Measurements from ENCODE around the gene HS3ST2.

DNA sequence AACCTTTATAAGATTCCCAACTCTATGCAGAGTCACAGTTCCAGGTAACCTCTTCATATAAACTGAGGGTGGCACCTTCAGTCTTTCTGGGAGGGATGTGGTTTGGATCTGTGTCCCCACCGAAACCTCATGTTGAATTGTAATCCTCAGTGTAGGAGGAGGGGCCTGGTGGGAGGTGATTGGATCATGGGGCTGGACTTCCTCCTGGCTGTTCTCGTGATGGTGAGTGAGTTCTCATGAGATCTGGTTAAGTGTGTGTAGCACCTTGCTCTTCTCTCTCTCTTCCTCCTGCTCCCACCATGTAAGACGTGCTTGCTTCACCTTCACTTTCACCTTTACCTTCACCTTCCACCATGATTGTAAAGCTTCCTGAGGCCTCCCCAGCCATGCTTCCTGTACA, 30.5 kb downstream of the HS3ST2 start:
- TF ChIP-seq CTCF (IDR thresholded peaks at IDR 0.05 in 8 of 11, conservative IDR thresholded peaks at IDR 0.05 in 3 of 11) (no peak), POLR2AphosphoS5 (IDR thresholded peaks at IDR 0.05) (no peak)

Measured in spleen (tissue), 7 donors.